ENCODE results near the gene BECN2.

DNA sequence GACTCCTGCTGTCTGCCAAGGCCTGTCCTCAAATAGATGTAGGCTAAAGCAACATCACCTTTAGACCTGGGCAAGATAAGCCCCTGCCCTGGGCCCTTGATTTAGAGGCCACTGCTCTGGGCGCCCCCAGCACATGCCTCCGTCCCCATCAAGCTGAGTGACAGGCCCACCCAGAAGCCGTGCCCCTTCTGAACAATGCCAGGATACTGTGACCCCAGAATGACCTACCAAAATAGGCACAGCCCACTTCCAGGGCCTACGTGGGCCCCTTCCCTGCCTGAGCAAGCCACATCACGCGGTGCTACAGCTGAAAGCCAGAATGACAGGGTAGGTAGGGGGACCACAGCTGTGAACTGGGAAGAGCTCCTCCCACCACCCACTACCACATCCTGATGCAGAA, 24.7 kb upstream of the BECN2 start:
- TF ChIP-seq BCLAF1 (IDR thresholded peaks at IDR 0.05) = no peak
- no peak for TF ChIP-seq TARDBP (CRISPR knock-in tag; IDR thresholded peaks at IDR 0.05)
- no peak for TF ChIP-seq ATRX (CRISPR knock-in tag; IDR thresholded peaks at IDR 0.05; ENCODE audit: borderline replicate concordance)
- no peak for TF ChIP-seq THRA (CRISPR knock-in tag; IDR thresholded peaks at IDR 0.05; ENCODE audit: borderline replicate concordance)
- TF ChIP-seq MXD3 (CRISPR knock-in tag; IDR thresholded peaks at IDR 0.05) = no peak
- TF ChIP-seq IKZF1 (IDR thresholded peaks at IDR 0.05) = no peak
- no peak for TF ChIP-seq MXI1 (IDR thresholded peaks at IDR 0.05; ENCODE audit: borderline replicate concordance, low read depth, low read length)
- no peak for TF ChIP-seq ZSCAN21 (CRISPR knock-in tag; IDR thresholded peaks at IDR 0.05; ENCODE audit: borderline replicate concordance)
- TF ChIP-seq POLR2A (IDR thresholded peaks at IDR 0.05; ENCODE audit: insufficient read depth in 1 of 2, low read depth in 2 of 2, low read length in 2 of 2) = no peak
- no peak for TF ChIP-seq ZNF3 (CRISPR knock-in tag; IDR thresholded peaks at IDR 0.05)
- no peak for TF ChIP-seq ZNF816 (CRISPR knock-in tag; IDR thresholded peaks at IDR 0.05; ENCODE audit: borderline replicate concordance)
- TF ChIP-seq MTF2 (CRISPR knock-in tag; IDR thresholded peaks at IDR 0.05; ENCODE audit: borderline replicate concordance) = no peak
- no peak for TF ChIP-seq ZNF546 (CRISPR knock-in tag; conservative IDR thresholded peaks at IDR 0.05)

All from HepG2 (cell line).